Epithelial cell of esophagus (primary cell): ENCODE results near the gene GALNT7.

Experiments
- DNase-seq: peaks from one replicate; pipeline ENCODE4 v3.0.0; 2010; ENCODE audit warnings: low read depth
- H3K4me3 ChIP-seq: 2 replicates; pipeline ENCODE4 v1.5.1; 2011; ENCODE audit warnings: mild to moderate bottlenecking, low read length, control low read depth
- TF ChIP-seq, protein P1 (sequence below): IDR thresholded peaks from 2 replicates; pipeline ENCODE4 v1.5.1; 2011; ENCODE audit warnings: low read depth, mild to moderate bottlenecking, low read length, control low read depth, inconsistent platforms; ENCODE audit not compliant: insufficient read depth; ENCODE audit errors: missing control alignments

Gene GALNT7

DNA sequence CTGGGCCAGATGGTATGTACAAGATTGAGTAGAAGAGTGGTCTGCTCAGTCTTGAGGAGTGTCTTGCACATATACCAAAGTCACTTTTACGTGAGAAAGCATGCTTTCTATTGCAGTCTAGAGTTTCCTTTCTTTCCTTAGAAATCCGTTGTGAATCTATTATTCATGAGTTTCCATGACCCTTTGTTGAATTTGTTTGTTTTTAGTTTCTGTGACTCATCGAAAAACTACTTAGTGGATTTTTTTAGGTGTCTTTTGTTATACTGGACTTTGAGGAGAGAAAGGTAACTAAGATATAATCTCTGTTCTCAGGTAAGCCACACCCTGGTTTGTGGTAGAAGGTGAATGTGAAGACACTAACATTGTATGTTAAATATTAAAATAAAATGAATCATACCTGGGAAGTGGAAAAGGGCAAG, 23.0 kb downstream of the GALNT7 start:
- TF ChIP-seq, protein P1, sequence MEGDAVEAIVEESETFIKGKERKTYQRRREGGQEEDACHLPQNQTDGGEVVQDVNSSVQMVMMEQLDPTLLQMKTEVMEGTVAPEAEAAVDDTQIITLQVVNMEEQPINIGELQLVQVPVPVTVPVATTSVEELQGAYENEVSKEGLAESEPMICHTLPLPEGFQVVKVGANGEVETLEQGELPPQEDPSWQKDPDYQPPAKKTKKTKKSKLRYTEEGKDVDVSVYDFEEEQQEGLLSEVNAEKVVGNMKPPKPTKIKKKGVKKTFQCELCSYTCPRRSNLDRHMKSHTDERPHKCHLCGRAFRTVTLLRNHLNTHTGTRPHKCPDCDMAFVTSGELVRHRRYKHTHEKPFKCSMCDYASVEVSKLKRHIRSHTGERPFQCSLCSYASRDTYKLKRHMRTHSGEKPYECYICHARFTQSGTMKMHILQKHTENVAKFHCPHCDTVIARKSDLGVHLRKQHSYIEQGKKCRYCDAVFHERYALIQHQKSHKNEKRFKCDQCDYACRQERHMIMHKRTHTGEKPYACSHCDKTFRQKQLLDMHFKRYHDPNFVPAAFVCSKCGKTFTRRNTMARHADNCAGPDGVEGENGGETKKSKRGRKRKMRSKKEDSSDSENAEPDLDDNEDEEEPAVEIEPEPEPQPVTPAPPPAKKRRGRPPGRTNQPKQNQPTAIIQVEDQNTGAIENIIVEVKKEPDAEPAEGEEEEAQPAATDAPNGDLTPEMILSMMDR = no peak
- peak; percentile 70 for DNase-seq
- no peak overlapping the region for H3K4me3 ChIP-seq

DNA sequence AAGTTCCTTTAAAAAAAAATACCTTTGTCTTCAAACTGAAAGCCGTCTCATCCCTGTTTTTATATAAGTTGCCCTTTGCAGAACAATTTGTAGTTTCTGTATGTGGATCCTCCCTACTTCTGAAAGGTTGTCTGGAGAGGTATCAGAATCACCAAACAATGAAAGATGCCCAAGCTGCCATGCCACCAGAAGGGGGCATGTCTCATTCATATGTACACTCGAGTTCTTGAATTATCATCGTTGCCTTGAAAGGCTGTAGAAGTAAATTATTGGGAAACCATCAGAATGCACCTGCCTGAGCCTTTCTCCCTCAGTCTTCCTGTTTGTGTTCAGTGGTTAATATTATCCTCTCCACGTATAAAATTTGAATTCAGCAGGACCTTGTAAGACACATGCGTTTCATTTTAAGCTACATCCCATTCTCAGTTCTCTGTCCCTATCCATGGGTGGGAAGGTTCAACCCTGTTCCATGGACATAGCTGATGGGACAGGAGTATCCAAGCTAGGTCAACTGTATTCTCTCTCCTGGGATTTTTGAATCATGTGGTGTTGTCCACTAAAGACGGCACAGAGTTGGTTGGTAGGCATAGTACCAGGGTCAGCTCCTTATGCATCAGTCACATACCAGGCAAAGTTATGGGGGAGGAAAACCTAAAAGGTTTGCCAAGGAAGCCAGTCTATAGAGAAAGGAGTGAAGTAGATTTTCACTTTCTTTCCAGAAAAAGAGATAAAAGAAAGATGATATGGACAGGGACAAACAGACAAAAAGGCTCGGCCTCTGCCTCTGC, 24.0 kb downstream of the GALNT7 start:
- DNase-seq = no peak
- TF ChIP-seq, protein P1 = peak; percentile 16
- no peak overlapping the region for H3K4me3 ChIP-seq

DNA sequence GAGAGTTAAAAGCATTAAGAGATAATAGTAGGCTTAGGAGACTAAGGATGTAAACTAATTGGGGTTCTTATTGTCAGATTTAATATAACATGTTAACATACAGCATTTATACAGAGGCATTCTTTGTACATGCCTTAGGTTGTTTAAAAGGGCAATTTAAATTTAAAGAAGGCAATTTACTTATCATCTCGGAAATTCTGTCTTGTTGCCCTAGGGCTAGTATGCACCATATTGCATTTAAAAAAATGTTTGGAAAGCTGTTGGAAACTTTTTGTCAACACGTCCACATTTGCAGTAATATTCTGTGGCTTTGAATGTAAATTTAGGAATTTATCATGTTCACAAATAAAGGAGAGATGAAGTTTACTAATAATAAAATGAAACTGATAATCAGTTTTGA, 25.5 kb downstream of the GALNT7 start:
- TF ChIP-seq, protein P1 = no peak
- DNase-seq = no peak
- H3K4me3 ChIP-seq = no peak overlapping the region

DNA sequence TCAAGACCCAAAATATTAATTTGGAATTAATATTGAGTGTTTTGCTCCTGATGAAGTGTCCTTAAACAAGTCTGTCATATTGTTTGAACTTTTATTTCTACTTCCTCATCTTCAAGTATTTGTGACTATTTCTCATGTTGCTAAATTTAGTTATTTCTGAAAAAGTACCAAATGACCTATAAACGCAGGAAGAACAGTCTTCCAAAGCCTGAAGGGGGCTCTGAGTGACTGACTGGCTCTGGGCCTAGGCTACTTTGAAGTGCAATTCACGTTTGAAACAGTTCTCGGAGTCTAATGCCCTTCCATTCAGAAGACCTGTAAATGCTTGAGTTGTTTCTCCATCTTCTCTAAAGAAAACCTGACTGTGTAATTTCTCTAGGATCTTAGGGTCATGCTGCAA, 26.5 kb downstream of the GALNT7 start:
- DNase-seq = no peak
- TF ChIP-seq, protein P1 = no peak
- H3K4me3 ChIP-seq = no peak overlapping the region

DNA sequence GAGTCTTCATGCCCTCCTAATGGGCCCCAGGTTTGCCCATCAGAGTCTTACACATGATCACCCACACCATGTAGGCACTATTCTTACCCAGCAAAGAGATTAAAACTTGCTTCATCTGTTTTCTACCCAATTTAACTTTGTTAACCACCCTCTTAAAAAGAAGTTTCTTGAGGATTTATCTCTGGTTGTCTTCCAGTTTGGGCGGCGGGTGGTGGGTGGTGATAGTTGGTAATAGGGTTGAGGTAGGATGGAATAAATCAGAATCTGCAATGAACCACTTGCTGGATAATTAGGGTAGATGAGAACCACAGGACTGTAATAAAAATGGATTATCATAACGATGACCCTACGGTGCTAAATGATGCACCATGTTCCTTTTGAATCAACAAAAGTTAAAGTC, 30.9 kb downstream of the GALNT7 start:
- no peak for DNase-seq
- TF ChIP-seq, protein P1 = no peak
- no peak overlapping the region for H3K4me3 ChIP-seq

DNA sequence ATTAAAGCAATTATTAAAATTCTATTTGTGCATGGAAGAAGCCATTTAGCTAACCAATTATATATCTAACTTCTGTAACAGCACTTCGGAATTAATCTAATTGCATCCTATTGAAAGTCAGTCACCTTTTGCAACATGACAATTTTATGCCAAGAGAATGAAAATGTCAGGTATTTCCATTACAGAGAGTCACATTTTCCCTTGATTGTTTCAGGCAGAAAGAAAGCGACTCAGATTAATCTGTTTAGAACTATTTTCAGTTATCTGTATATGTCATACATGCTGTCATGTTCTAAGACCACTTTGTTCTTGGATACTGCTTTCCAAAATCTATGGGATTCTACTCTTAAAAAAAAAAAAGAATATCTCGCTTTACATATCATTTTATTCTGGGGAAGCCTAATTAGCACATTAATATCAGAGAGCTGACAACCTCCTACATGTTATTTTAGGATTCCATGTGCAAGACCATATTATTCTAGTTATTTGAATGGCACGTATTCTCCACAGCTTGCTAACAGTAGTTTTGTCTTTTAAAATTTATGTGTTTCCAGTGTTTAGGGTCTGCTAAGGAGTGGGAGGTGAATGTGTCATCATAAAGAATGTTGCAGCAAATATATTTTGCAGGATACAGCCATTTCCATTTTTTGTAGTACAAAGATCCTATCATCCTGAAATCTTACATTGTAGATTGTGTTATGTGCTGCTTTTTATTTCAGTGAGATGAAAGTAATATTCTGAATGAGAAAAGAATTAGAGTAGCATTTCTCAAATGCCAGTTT, 31.7 kb downstream of the GALNT7 start:
- no peak for DNase-seq
- H3K4me3 ChIP-seq = no peak overlapping the region
- TF ChIP-seq, protein P1 = no peak
